IMR-90 (cell line): ENCODE data around the gene NEK6. TPM values are rescaled to one million over a fixed set of nuclear protein-coding genes. Genes with fewer than 3 reads are reported as not detected.

Source experiments
- ATAC-seq: fragments of 200-7000 bp; cut with Tn5 transposase; 2 replicates; pipeline ENCODE4 v1.9.1; 2020; ENCODE audit warnings: low read depth, mild to moderate bottlenecking, moderate library complexity
- BruUV-seq: library from RNA; stranded (reverse); fragments of 400-500 nt; replicated peaks from 2 replicates; lab custom pipeline; 2021; lab: Mats Ljungman, UMichigan
- CTCF ChIA-PET: fragments of 300-600 bp; formaldehyde crosslinking; extraction: SDS; loops from one replicate; lab custom pipeline; 2021; ENCODE audit warnings: antibody characterized with exemption; lab: Yijun Ruan, JAX
- POLR2A ChIA-PET: fragments of 300-600 bp; sonication (Branson Sonifier 250); formaldehyde crosslinking; loops from one replicate; lab custom pipeline; 2022; ENCODE audit warnings: antibody characterized with exemption; ENCODE audit not compliant: unreplicated experiment; lab: Charles Lee
- DNase-seq: peaks from one replicate; pipeline ENCODE4 v3.0.0; 2013
- H2AFZ ChIP-seq: replicated peaks from 2 replicates; pipeline ENCODE3; 2013; ENCODE audit warnings: low read length, mild to moderate bottlenecking; ENCODE audit not compliant: poor library complexity
- H2AK5ac ChIP-seq: 2 replicates; pipeline ENCODE4 v1.6.1; 2013; ENCODE audit warnings: low read depth, low read length, inconsistent platforms
- H2AK9ac ChIP-seq: replicated peaks from 2 replicates; pipeline ENCODE3; 2013; ENCODE audit warnings: mild to moderate bottlenecking, low read depth, low read length, moderate library complexity; ENCODE audit not compliant: poor library complexity
- H2BK120ac ChIP-seq: 2 replicates; pipeline ENCODE4 v1.6.1; 2013; ENCODE audit warnings: low read depth, low read length, inconsistent platforms
- H2BK15ac ChIP-seq: 3 replicates; pipeline ENCODE4 v1.6.1; 2013; ENCODE audit warnings: low read depth, low read length, inconsistent platforms
- H2BK20ac ChIP-seq: 2 replicates; pipeline ENCODE4 v1.6.1; 2013; ENCODE audit warnings: low read depth, mild to moderate bottlenecking, inconsistent platforms, low read length, moderate library complexity
- H2BK5ac ChIP-seq: 2 replicates; pipeline ENCODE4 v1.6.1; 2013; ENCODE audit warnings: mild to moderate bottlenecking, low read depth, low read length, inconsistent platforms; ENCODE audit not compliant: poor library complexity, severe bottlenecking
- H3K14ac ChIP-seq: replicated peaks from 2 replicates; pipeline ENCODE4 v1.6.1; 2013; ENCODE audit warnings: low read depth, low read length, inconsistent platforms
- H3K18ac ChIP-seq: 2 replicates; pipeline ENCODE4 v1.6.1; 2013; ENCODE audit warnings: low read depth, low read length, control low read depth
- H3K23ac ChIP-seq: 2 replicates; pipeline ENCODE4 v1.6.1; 2013; ENCODE audit warnings: low read depth, low read length, inconsistent platforms
- H3K27ac ChIP-seq: 2 replicates; pipeline ENCODE4 v1.5.1; 2013; ENCODE audit warnings: mild to moderate bottlenecking, control low read depth, low read length; ENCODE audit not compliant: insufficient read depth
- H3K27me3 ChIP-seq: 2 replicates; pipeline ENCODE4 v1.6.1; 2013; ENCODE audit warnings: low read length; ENCODE audit not compliant: control insufficient read depth, insufficient read depth
- H3K36me3 ChIP-seq: 2 replicates; pipeline ENCODE4 v1.6.1; 2013; ENCODE audit warnings: low read length, mixed read lengths; ENCODE audit not compliant: control insufficient read depth, insufficient read depth
- H3K4ac ChIP-seq: 2 replicates; pipeline ENCODE4 v1.6.1; 2013; ENCODE audit warnings: low read depth, low read length, inconsistent platforms
- H3K4me1 ChIP-seq: 2 replicates; pipeline ENCODE4 v1.6.1; 2013; ENCODE audit warnings: low read length, mixed read lengths; ENCODE audit not compliant: control insufficient read depth, insufficient read depth
- H3K4me2 ChIP-seq: 2 replicates; pipeline ENCODE4 v1.6.1; 2013; ENCODE audit warnings: low read depth, mild to moderate bottlenecking, control low read depth, low read length, moderate library complexity
- H3K4me3 ChIP-seq: 2 replicates; pipeline ENCODE4 v1.5.1; 2013; ENCODE audit warnings: low read depth, mild to moderate bottlenecking, control low read depth, low read length, moderate library complexity; ENCODE audit not compliant: insufficient read depth
- H3K56ac ChIP-seq: 2 replicates; pipeline ENCODE4 v1.6.1; 2013; ENCODE audit warnings: low read length, inconsistent platforms; ENCODE audit not compliant: insufficient read depth; ENCODE audit errors: extremely low read depth
- H3K79me1 ChIP-seq, 2 experiments: 2 replicates each; pipeline ENCODE4 v1.6.1; 2013; ENCODE audit warnings: low read length in 2 of 2, inconsistent platforms in 1 of 2, low read depth in 1 of 2
- H3K9ac ChIP-seq: 2 replicates; pipeline ENCODE4 v1.6.1; 2013; ENCODE audit warnings: low read depth, low read length, control low read depth
- H3K9me1 ChIP-seq: 2 replicates; pipeline ENCODE4 v1.6.1; 2013; ENCODE audit warnings: low read length, inconsistent platforms; ENCODE audit not compliant: insufficient read depth
- H3K9me3 ChIP-seq: 2 replicates; pipeline ENCODE4 v1.6.1; 2013; ENCODE audit warnings: low read length; ENCODE audit not compliant: control insufficient read depth, insufficient read depth
- H4K20me1 ChIP-seq: 2 replicates; pipeline ENCODE4 v1.6.1; 2013; ENCODE audit warnings: low read length, inconsistent platforms; ENCODE audit not compliant: insufficient read depth
- H4K5ac ChIP-seq: 2 replicates; pipeline ENCODE4 v1.6.1; 2013; ENCODE audit warnings: mild to moderate bottlenecking, low read depth, low read length, control low read depth
- H4K8ac ChIP-seq, 2 experiments: 2 replicates each; pipeline ENCODE4 v1.6.1; 2013; ENCODE audit warnings: low read depth in 2 of 2, low read length in 2 of 2, control low read depth in 1 of 2, inconsistent platforms in 1 of 2
- H4K91ac ChIP-seq: 2 replicates; pipeline ENCODE4 v1.6.1; 2013; ENCODE audit warnings: low read depth, low read length, inconsistent platforms; ENCODE audit not compliant: insufficient read depth
- BHLHE40 ChIP-seq: fragments of 150-350 bp; IDR thresholded peaks from 2 replicates; pipeline ENCODE4 v1.6.1; 2016; ENCODE audit warnings: mild to moderate bottlenecking, low read depth, low read length
- CEBPB ChIP-seq: IDR thresholded peaks from 2 replicates; pipeline ENCODE4 v1.6.1; 2012; ENCODE audit warnings: low read depth, low read length, improper control_type of control experiment
- CTCF ChIP-seq: conservative IDR thresholded peaks from 2 replicates; pipeline ENCODE4 v1.5.1; 2012; ENCODE audit warnings: mild to moderate bottlenecking, low read depth, low read length, improper control_type of control experiment
- FOS ChIP-seq: fragments of 150-350 bp; IDR thresholded peaks from 2 replicates; pipeline ENCODE4 v1.6.1; 2016; ENCODE audit warnings: low read depth, low read length
- MAFK ChIP-seq: IDR thresholded peaks from 2 replicates; pipeline ENCODE4 v1.6.1; 2012; ENCODE audit warnings: low read depth, low read length, improper control_type of control experiment
- MXI1 ChIP-seq: IDR thresholded peaks from 2 replicates; pipeline ENCODE4 v1.6.1; 2012; ENCODE audit warnings: low read depth, mild to moderate bottlenecking, low read length, moderate library complexity, borderline replicate concordance
- RFX5 ChIP-seq: IDR thresholded peaks from 2 replicates; pipeline ENCODE4 v1.8.0; 2012; ENCODE audit warnings: low read depth, mild to moderate bottlenecking, low read length, moderate library complexity
- WGBS, 2 experiments: methylation state at CpG; one replicate each; pipeline versions ENCODE4 v1.1.5 to v1.1.7; 2013; ENCODE audit warnings: missing lambda C conversion rate in 2 of 2; ENCODE audit not compliant: insufficient read length in 1 of 2; ENCODE audit errors: extremely low coverage in 2 of 2; 5-methylcytosine and 5-hydroxymethylcytosine counted together
- dilution Hi-C: fragments of 300-500 bp; cut with HindIII; formaldehyde crosslinking; loops from one replicate; pipeline ENCODE4 v1.14.3; 2018; ENCODE audit warnings: low sequenced_read_pairs; ENCODE audit not compliant: unreplicated experiment
- in situ Hi-C: fragments of 300-500 bp; cut with MboI; formaldehyde crosslinking; loops from 3 replicates; pipeline ENCODE4 v1.14.3; 2019; ENCODE audit warnings: low sequenced_read_pairs, inconsistent platforms, mixed read lengths
- intact Hi-C: fragments of 100-400 bp; cut with micrococcal nuclease; formaldehyde crosslinking; loops from 2 replicates; pipeline ENCODE4 v1.10.0; 2022
- polyA plus RNA-seq, 3 experiments: library from polyadenylated mRNA; depleted of rRNA; stranded (reverse); fragments of >200 nt; gene quantifications; 2 replicates each; pipeline ENCODE4 v1.2.3, GENCODE V29; 2012; ENCODE audit warnings: low replicate concordance in 1 of 3
- total RNA-seq: library from RNA; depleted of rRNA; stranded (reverse); fragments of >200 nt; gene quantifications from 2 replicates; pipeline ENCODE4 v1.2.3, GENCODE V29; 2012

The NEK6 gene
- total and polyA plus RNA-seq, 2 of the 4 experiments (the other 2 are of a cell fraction), result 79.9 to 112 TPM

GRCh38 chr9:124267271-124267807, 9.6 kb downstream of the NEK6 start:
- Histone ChIP-seq H3K4ac (peak overlapping the region; percentile 90), H2BK20ac (peak overlapping the region; percentile 66), H3K4me1 (peaks cover 74% of the 10 kb centered on the region), H3K9ac (peak overlapping the region; percentile 49), H3K23ac (peak overlapping the region; percentile 91), H3K14ac (peak overlapping the region; percentile 82), H2BK5ac (peak overlapping the region; percentile 89), H3K27me3 (no peaks in the 10 kb centered on the region), H4K8ac (peak overlapping the region; percentile 44 to 74), H4K5ac (peak overlapping the region; percentile 56), H2AK9ac (peak overlapping the region; percentile 68), H3K4me3 (no peak overlapping the region), H3K79me1 (peaks cover 0 to 84% of the 10 kb centered on the region in 2 experiments; a peak in 3 of 4 replicates), H2BK15ac (peak overlapping the region; percentile 48; the same call in 2 of the 3 replicates), H3K56ac (peak overlapping the region; percentile 88), H3K36me3 (peaks cover 46% of the 10 kb centered on the region), H2AFZ (no peak overlapping the region), H4K20me1 (peaks cover 96% of the 10 kb centered on the region), H2AK5ac (peak overlapping the region; percentile 94), H4K91ac (peak overlapping the region; percentile 86), H3K9me3 (no peaks in the 10 kb centered on the region), H3K18ac (peak overlapping the region; percentile 72), H3K4me2 (peak overlapping the region; percentile 42), H2BK120ac (peak overlapping the region; percentile 86), H3K27ac (peak overlapping the region; percentile 78), H3K9me1 (peaks cover 56% of the 10 kb centered on the region)
- ATAC-seq (peak; percentile 39), DNase-seq (peak; percentile 85)
- POLR2A ChIA-PET, result interaction anchor here (0.7 kb wide), 1 partner anchor 30 kb away, joined by 3 read pairs; no protein-coding TSS in a partner anchor
- TF ChIP-seq MAFK, result no peak
- TF ChIP-seq CEBPB, result peak; percentile 32; the same call in 1 of the 2 replicates
- 0 out of 2 replicates have a peak, but pooled peaks have one; percentile 16 for TF ChIP-seq FOS
- TF ChIP-seq RFX5, result no peak
- TF ChIP-seq CTCF, result no peak
- peak; percentile 85 for TF ChIP-seq BHLHE40
- 0 out of 2 replicates have a peak, but pooled peaks have one; percentile 17 for TF ChIP-seq MXI1
- dilution Hi-C loops (no loop called here), intact Hi-C loops (no loop called here), in situ Hi-C loops (no loop called here)
- 55% methylated on average over 4 of the region's 15 CpGs; no CpG with 5 or more reads in 1 of the 2 experiments for WGBS, 2 experiments
- CTCF ChIA-PET, result no interaction called here
- no TSS peak for BruUV-seq
